ENCODE measurements around the gene ACOT12.
"Not testable (repeated sequence)": the region's sequence is repeated elsewhere in the genome, so short reads cannot be mapped to it uniquely, and the experiment has no call there.

Gene ACOT12

GRCh38 chr5:81398741-81399140, 4.8 kb upstream of the ACOT12 start:
- DNase-seq = no peak

GRCh38 chr5:81397176-81397575, 3.2 kb upstream of the ACOT12 start:
- no peak for DNase-seq

DNA sequence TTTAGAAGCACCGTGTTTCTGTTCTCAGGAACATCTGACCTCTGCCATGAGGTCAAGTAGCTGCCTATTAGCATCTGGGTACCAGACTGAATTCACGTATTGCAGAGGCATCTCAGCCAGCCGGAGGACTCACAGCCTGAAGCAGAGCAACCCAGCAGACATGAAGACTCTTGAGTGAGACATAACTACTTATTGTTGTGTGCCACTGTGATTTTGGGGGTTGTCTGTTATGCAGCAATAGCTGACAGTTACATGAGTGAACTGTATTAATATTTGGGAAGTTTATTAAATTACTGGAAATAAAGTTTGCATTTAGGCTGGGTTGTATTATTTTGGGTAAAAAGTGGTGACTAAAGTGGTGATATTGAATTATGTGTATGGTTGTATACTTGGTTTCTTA, 1.3 kb upstream of the ACOT12 start:
- DNase-seq = no peak

- DNase-seq = no peak
Measured at GRCh38 chr5:81393430-81393782, 528 bp downstream of the ACOT12 start.

DNA sequence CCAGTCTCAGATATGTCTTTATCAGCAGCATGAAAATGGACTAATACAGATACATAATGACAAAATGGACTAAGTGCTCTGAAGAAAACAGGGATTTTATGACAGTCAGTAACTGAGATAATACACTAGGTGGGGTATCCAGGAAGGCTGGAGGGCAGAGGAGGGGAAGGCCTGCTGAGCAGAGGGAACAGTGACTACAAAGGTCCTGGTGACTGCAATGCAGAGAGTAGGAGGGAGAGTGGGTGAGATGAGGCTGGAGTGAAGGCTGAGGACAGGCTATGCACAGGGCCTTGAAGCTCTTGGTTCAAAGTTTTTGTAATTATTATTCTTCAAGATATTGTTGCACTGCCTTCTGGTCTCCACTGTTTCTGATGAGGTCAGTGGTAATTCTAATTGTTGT, 4.9 kb downstream of the ACOT12 start:
- no peak for DNase-seq

- no peak for DNase-seq
Measured at GRCh38 chr5:81388169-81388568, 5.8 kb downstream of the ACOT12 start.

GRCh38 chr5:81383867-81384266, 10.1 kb downstream of the ACOT12 start:
- no peak for DNase-seq

DNA sequence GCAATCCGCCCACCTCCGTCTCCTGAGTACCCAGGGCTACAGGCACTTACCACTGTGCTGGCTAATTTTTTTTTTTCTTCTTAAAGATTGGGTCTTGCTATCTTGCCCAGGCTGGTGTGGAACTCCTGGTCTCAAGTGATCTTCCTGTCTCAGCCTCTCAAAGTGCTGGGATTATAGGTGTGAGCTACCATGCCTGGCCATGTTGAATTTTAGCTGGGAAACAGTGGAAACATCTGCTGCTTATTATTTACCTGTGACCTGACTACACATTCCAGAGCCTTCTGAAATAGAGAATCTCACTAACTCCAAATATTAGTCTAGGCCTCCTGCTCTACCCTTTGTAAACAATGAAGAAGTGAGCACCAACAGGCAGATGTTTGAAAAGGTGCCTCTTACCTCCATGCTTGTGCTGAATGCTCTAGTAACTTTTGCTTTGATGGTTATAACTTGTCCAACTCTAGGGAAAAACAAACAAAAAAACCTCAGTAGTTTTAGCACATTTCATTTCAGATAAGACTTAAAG, 22.5 kb downstream of the ACOT12 start:
- no peak for DNase-seq

- DNase-seq = no peak
Measured at GRCh38 chr5:81370912-81371311, 23.0 kb downstream of the ACOT12 start.

DNA sequence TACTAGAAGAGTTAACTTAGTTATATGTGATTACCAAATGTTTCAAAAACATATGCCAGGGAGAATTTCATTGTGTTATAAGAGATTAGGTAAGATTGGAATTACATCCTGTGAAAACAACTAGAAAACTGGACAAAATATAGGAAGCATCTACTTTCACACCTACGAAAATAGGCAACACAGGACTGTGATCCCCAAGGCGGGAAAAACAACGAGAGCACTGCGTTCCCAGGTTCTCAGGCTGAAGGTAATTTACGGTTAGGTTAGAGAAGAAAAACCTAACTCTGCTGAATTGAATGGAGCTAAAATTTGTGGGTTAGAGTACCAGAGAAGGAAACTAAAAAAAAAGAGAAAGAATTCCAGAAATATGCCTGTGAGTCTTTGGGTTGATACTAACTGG, 28.4 kb downstream of the ACOT12 start:
- DNase-seq = no peak

DNA sequence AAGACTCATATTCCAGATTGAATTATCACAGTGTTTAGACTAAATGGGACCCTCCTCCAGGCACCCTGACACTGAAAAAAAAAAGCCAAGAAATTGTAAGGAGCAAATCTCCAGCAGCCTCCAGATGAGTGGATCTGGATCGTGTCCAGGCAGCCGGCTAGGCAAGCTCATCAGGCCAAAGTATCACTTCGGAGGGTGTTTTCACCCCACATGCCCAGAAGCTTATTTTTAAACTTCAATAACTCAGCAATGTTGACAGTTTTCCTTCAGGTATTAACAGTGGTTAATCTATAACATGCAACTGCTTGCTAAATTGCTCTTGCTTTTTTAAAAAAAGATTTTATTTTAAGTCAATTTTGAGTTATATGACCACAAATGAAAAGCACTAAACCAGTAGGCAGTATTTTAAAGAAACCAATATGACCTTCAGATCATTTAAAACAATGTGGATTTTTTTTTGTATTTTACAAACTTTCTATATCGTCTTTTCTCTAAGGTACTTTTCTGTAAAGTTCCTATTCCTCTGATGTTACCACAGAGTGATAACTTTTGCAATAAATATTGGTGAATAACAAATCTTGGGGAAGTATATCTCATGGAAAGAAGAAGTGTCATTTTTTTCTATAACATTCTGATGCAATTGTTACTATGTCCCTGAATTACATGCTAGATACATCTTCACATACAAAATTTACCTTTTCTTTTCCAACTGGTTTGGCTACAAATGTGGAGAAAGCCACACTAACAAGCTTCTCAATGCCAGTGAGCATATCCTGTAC, 30.7 kb downstream of the ACOT12 start:
- DNase-seq = no peak

DNA sequence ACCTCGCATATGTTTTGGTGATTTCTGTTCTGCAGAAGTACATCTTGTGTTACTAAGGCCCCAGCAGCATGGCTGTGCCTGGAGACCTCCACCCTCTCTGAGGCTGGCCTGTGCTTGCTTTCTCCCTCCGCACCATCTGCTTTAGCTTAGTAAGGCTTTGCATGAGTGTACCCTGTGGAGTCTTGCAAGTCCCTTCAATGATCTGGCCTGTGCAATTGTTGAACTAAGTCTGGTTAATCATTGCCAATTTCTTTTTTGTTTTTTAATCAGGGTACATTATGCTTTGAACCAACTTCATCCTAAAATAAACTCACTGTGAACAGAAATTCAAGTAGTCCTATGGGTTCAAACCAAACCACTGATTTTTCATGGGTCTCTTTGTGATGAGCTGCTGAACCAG, 32.3 kb downstream of the ACOT12 start:
- no peak for DNase-seq

DNA sequence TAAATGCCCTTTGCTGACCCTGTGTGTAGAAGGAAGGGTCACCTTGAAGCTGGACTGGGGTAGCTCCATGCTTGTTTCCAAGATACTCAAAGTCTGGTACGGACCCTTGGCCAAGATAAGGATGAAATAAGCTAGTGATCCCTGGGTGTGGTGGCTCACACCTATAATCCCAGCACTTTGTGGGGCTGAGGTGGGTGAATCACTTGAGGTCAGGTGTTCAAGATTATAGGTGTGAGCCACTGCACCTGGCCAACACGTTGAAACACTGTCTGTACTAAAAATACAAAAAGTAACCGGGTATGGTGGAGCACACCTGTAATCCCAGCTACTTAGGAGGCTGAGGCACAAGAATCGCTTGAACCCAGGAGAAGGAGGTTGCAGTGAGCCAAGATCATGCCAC, 33.3 kb downstream of the ACOT12 start:
- DNase-seq = no peak

GRCh38 chr5:81359881-81360280, 34.1 kb downstream of the ACOT12 start:
- DNase-seq = no peak

GRCh38 chr5:81359108-81359507, 34.8 kb downstream of the ACOT12 start:
- DNase-seq = no peak

DNA sequence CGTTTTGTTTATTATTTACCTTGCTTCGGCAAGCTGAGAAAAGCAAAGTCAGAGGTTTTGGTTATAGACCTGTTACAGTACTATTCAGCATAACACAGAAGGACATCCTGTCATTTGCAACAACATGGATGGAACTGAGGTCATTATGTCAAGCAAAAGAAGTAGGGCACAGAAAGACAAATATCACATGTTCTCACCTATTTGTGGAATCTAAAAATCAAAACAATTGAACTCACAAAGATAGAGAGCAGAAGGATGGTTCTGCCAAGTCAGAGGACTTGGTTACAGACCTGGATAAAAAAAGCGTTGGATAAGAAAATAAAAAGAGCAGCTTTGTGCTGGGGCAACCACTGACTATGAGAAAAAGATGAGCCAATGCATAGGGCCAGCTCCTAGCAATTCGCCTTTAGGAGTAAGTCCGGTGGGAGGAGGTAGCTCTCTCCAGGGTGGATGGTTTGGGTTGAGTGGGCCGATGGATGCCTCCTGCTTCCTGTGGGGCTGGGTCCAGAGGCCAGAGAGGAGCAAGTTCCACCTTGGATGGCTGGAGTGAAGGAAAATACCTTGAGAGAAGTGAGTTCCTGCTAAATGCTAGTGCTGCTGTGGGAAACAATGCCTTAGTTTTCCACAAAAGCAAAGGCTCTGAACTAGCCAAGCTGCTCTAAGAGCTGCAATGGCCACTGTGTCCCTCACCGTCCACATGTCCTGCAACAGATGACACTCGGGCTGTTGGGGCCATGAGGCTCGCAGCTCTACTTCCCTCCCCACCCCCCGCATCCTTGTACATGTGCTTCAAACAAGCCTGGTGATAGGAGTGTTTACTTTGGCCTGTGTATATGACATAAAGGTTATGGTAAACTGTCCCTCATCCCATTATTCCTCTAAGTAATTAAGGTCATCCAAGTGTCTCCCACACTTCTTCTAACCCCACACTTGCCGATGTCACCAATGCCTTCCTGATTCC, 38.4 kb downstream of the ACOT12 start:
- DNase-seq = no peak

DNA sequence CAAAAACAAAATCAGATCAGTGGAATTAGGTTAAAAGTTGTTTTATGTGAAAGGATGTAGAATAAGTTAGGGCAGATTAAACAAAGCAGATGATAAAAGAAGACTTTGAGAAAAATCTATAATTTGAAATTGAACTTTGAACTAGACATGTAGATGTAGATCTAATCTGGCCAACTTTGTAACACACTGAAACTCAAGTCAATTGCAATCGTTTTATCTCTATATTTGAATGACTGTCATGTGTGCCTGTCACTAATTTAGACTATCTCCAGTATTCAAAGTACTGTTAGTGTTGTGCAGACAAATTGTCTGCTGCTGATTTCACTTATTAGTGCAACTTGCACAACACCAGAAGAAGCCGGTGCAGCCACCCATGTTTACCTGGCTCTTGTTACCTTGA, 39.8 kb downstream of the ACOT12 start:
- no peak for DNase-seq

DNA sequence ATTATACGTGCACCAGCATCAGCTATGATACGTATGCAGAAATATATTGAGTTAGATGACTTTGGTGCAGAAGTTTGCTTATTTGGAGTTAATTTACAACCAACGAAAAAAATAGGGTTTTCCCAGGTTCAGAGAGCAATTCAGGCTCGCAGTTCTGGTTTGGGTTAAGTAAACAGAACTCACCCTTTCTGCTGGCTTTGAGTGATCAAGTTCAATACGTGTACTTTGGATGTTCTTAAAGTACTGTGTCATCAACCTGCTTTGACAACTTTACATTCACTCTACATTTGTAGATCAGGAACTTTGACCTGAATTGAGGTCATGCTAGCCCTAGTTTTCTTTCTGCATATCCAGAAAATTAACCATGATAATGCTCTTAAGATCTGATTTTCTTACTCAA, 40.7 kb downstream of the ACOT12 start:
- DNase-seq = no peak

- DNase-seq = no peak
Measured at GRCh38 chr5:81350507-81350906, 43.4 kb downstream of the ACOT12 start.

- DNase-seq = no peak
Measured at GRCh38 chr5:81349161-81349560, 44.8 kb downstream of the ACOT12 start.

DNA sequence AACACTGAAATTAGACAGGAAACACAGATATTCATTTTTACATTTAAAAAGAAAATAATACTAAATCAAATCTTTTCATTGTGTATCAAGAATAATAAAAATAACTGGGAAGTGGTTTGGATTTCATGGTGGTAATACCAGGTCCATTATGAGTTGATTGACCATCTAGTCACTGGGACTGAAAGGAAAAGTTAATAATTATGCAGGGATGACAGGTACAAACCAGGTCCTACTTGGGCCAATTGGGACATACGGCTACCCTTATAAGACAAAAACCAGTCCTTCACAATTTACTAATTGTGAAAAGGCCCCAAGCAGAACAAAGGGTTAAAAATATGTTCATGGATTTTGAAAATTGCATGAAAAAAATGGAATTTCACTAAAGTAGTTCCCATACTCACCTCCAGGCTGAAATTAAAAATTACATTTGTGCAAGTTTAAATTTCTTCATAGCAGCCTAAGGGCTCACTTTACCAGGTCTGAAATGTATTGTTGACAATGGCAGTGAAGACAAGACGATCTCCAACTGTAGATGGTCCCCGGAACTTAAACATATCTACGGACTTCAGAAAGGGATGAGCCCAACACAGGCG, 48.4 kb downstream of the ACOT12 start:
- no peak for DNase-seq

DNA sequence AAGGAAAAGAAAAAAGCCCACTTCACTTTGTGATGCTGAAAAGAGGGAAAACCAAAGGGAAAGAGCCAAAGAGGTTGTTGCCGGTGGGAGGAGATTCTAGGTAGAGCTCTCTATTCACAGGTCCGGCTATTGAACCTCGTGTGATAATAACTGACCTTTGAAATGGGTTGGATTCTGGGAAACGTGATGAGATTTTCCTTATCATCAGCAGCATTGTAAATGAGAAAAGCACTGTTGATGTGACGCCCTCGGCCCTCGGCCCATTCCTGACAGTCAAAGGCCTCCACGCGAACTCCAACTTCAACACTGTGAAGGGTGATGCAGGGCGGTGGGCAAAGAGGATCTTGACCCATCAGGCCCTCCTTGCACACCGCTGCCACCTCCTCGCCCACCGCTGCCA, 49.2 kb downstream of the ACOT12 start:
- no peak for DNase-seq

DNA sequence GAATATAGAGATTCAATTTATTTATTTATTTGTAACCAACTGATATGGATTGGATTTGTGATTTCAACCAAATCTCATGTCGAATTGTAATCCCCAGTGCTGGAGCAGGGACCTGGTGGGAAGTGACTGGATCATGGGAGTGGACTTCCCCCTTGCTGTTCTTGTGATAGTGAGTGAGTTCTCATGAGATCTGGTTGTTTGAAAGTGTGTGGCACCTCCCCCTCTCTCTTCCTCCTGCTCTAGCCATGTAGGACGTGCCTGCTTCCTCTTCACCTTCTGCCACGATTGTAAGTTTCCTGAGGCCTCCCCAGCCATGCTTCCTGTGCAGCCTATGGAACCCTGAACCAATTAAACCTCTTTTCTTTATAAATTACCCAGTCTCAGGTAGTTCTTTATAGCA, 55.7 kb downstream of the ACOT12 start:
- not testable (repeated sequence) for DNase-seq

- no peak for DNase-seq
Measured at GRCh38 chr5:81337803-81338202, 56.1 kb downstream of the ACOT12 start.
